Activated naive CD4-positive, alpha-beta T cell treated with anti-CD3 and anti-CD28 coated beads, Interleukin-2, amount 10 ng/mL, durations not matched to agents 5 hours and 36 hours (primary cell): ENCODE results near the gene MAPK7. TPM values are rescaled to one million over a fixed set of nuclear protein-coding genes. Genes with fewer than 3 reads are reported as not detected.

Experiments used
- microRNA-seq: library from miRNA; unstranded; fragments of <30 nt; microRNA quantifications from one replicate; pipeline ENCODE4 v1.2.0, GENCODE V29; 2022; ENCODE audit warnings: borderline microRNAs expressed, borderline replicate concordance
- total RNA-seq, 2 experiments: library from RNA; stranded (reverse); gene quantifications; one replicate each; pipeline ENCODE4 v1.2.3, GENCODE V29; 2021

MAPK7 gene
- total RNA-seq: 10 to 100 TPM; 43.1 to 47.4 TPM

GRCh38 chr17:19378416-19379360 is at the start of gene MAPK7:
Gene MAPK7, plus strand, starts transcription at chr17:19378498. Its CDS starts 403 bp downstream, at chr17:19378901.

GRCh38 chr17:19362277-19363113 is 15.8 kb upstream of the MAPK7 start, which contains the start of gene B9D1:
Gene B9D1, minus strand, starts transcription at chr17:19362723. Its CDS starts 154 bp downstream, at chr17:19362569.

GRCh38 chr17:19386974-19387920 is 8.9 kb downstream of the MAPK7 start, which contains the start of gene MFAP4:
Gene MFAP4, minus strand, starts transcription at chr17:19387190. Its CDS starts 35 bp downstream, at chr17:19387155.

GRCh38 chr17:19410875-19411620 is 32.8 kb downstream of the MAPK7 start, which contains the start of gene RNF112:
Gene RNF112, plus strand, starts transcription at chr17:19411232. Its CDS starts 177 bp downstream, at chr17:19411409.

Small RNA genes lying within 50 kb of the gene (microRNA-seq; reads per million reads assigned to microRNA genes)
- 112 reads per million, percentile 71 among the genes with 10 or more reads in this experiment for gene MIR1180

Other genes starting within 250 kb of the MAPK7 start
- gene EPN2, start 141.1 kb upstream of the MAPK7 start, total RNA-seq: 1 to 10 TPM; 2.3 to 2.6 TPM
- 1 to 10 TPM; 2.1 to 2.7 TPM for gene B9D1, start 15.8 kb upstream of the MAPK7 start, total RNA-seq
- not detected for gene MFAP4, start 8.7 kb downstream of the MAPK7 start, total RNA-seq
- under 1 TPM; 0.20 to 0.53 TPM for gene RNF112, start 32.7 kb downstream of the MAPK7 start, total RNA-seq
- gene SLC47A1, start 155.4 kb downstream of the MAPK7 start, total RNA-seq: not detected